ENCODE measurements around the gene NFKB1. TPM values are rescaled to one million over a fixed set of nuclear protein-coding genes. Genes with fewer than 3 reads are reported as not detected.

NFKB1 gene
- total and polyA plus RNA-seq, 10 of the 15 experiments (the other 5 are each of a cell fraction or from before 2014, with no cell fraction given): 8.7 to 110 (median 57.3) TPM

DNA sequence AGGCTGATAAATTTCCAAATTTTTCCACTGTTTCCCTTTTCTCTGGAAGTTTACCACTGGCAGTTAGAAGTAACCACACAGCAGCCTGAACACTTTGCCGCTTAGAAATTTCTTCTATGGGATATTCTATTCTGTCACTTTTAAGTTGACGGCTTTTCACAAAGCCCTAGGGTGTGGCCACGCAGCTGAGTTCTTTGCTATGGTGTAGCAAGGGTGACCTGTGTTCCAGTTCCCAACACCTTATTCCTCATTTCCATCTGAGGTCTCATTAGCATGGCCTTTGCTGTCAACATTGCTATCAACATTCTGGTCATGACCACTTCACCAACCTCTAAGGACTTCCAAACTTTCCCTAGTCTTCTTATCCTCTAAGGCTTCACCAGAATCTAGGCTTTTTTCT is 45.4 kb upstream of the NFKB1 start:
- H3K9me3 ChIP-seq (replicated peaks; ENCODE audit: control insufficient read depth, insufficient read depth, low read length): no peaks in the 10 kb centered on the region
- no peak overlapping the region for H3K27ac ChIP-seq (ENCODE audit: control insufficient read depth, insufficient read depth)
- intact Hi-C loops (cut with micrococcal nuclease; ENCODE audit: unreplicated experiment) (no loop called here), in situ Hi-C loops (cut with MboI) (no loop called here)
- TF ChIP-seq SRF (IDR thresholded peaks at IDR 0.05; ENCODE audit: low read depth in 2 of 2, low read length in 2 of 2): no peak
- no peak for TF ChIP-seq CEBPB (IDR thresholded peaks at IDR 0.05; ENCODE audit: borderline replicate concordance in 1 of 2, low read depth in 2 of 2, low read length in 2 of 2)
- TF ChIP-seq NR2C2 (IDR thresholded peaks at IDR 0.05; ENCODE audit: borderline replicate concordance, control insufficient read depth, insufficient read length, low read depth): no peak
- no peak for TF ChIP-seq SREBF1 (IDR thresholded peaks at IDR 0.05; ENCODE audit: low read length)
- TF ChIP-seq, protein P1, sequence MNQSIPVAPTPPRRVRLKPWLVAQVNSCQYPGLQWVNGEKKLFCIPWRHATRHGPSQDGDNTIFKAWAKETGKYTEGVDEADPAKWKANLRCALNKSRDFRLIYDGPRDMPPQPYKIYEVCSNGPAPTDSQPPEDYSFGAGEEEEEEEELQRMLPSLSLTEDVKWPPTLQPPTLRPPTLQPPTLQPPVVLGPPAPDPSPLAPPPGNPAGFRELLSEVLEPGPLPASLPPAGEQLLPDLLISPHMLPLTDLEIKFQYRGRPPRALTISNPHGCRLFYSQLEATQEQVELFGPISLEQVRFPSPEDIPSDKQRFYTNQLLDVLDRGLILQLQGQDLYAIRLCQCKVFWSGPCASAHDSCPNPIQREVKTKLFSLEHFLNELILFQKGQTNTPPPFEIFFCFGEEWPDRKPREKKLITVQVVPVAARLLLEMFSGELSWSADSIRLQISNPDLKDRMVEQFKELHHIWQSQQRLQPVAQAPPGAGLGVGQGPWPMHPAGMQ (IDR thresholded peaks at IDR 0.05; ENCODE audit: borderline replicate concordance): no peak
- TF ChIP-seq MTA3 (IDR thresholded peaks at IDR 0.05; ENCODE audit: borderline replicate concordance, low read length): no peak
- no peak for TF ChIP-seq BHLHE40 (IDR thresholded peaks at IDR 0.05; ENCODE audit: borderline replicate concordance in 1 of 2, low read depth in 2 of 2, low read length in 1 of 2)
- TF ChIP-seq CBX5 (IDR thresholded peaks at IDR 0.05; ENCODE audit: low read depth): no peak
- TF ChIP-seq ETV6 (conservative IDR thresholded peaks at IDR 0.05 in 1 of 2, IDR thresholded peaks at IDR 0.05 in 1 of 2; ENCODE audit: borderline replicate concordance in 1 of 2, low read depth in 1 of 2): no peak
- no peak for TF ChIP-seq NFYA (IDR thresholded peaks at IDR 0.05; ENCODE audit: borderline replicate concordance, low read depth, low read length)
- ATAC-seq: no peak
- no peak overlapping the region for H3K4me2 ChIP-seq (ENCODE audit: control insufficient read depth, insufficient read depth)
- FAIRE-seq: no peak
- no peaks in the 10 kb centered on the region for H4K20me1 ChIP-seq (ENCODE audit: control insufficient read depth, insufficient read depth)
- H3K4me3 ChIP-seq: no peak overlapping the region
- ChIA-PET CTCF (interaction anchor here (2.0 kb wide), 1 partner anchor 25 kb away, joined by 4 read pairs; no protein-coding TSS in a partner anchor), POLR2A (interaction anchor here (1.4 kb wide), 1 partner anchor 154 kb away, joined by 3 read pairs; no protein-coding TSS in a partner anchor), RAD21 (ENCODE audit: unreplicated experiment) (no interaction called here), SMC1A (ENCODE audit: uncharacterized antibody, unreplicated experiment) (interaction anchor here (0.7 kb wide), 1 partner anchor 621 kb away, joined by 3 read pairs; no protein-coding TSS in a partner anchor)
- H3K9ac ChIP-seq (ENCODE audit: control insufficient read depth, insufficient read depth, low read length): no peak overlapping the region
- 68% methylated on average over 3 of the region's 3 CpGs for WGBS (ENCODE audit: insufficient coverage, insufficient replicate concordance, low lambda C conversion rate, missing lambda C conversion rate)
- no peak for DNase-seq (ENCODE audit: low read depth, low spot score)
- no peaks in the 10 kb centered on the region for H3K79me2 ChIP-seq (ENCODE audit: control insufficient read depth, insufficient read depth, low read length)
- H2AFZ ChIP-seq (ENCODE audit: control insufficient read depth, low read depth, low read length): no peak overlapping the region
- no TSS peak for BruUV-seq (replicated peaks)
- no peaks in the 10 kb centered on the region for H3K36me3 ChIP-seq (ENCODE audit: control insufficient read depth in 2 of 2, insufficient read depth in 2 of 2, low read length in 1 of 2)
- no peaks in the 10 kb centered on the region; a peak in 1 of 4 replicates for H3K27me3 ChIP-seq (replicated peaks in 1 of 2; ENCODE audit: control insufficient read depth in 2 of 2, insufficient read depth in 2 of 2, low read length in 1 of 2)
- H3K4me1 ChIP-seq (ENCODE audit: control insufficient read depth, insufficient read depth, low read length): no peaks in the 10 kb centered on the region
